C4-2B (cell line): Measurements from ENCODE around the gene COL4A2.

ENCODE experiments used
- H3K27ac ChIP-seq: fragments of 450-650 bp; 2 replicates; pipeline ENCODE4 v1.5.1; 2017
- ZFX ChIP-seq: fragments of 450-650 bp; IDR thresholded peaks from 2 replicates; pipeline ENCODE4 v1.6.1; 2017
- TF ChIP-seq, protein P1 (sequence below): fragments of 450-650 bp; conservative IDR thresholded peaks from 2 replicates; pipeline ENCODE4 v1.5.1; 2017; ENCODE audit warnings: mild to moderate bottlenecking

The COL4A2 gene

DNA sequence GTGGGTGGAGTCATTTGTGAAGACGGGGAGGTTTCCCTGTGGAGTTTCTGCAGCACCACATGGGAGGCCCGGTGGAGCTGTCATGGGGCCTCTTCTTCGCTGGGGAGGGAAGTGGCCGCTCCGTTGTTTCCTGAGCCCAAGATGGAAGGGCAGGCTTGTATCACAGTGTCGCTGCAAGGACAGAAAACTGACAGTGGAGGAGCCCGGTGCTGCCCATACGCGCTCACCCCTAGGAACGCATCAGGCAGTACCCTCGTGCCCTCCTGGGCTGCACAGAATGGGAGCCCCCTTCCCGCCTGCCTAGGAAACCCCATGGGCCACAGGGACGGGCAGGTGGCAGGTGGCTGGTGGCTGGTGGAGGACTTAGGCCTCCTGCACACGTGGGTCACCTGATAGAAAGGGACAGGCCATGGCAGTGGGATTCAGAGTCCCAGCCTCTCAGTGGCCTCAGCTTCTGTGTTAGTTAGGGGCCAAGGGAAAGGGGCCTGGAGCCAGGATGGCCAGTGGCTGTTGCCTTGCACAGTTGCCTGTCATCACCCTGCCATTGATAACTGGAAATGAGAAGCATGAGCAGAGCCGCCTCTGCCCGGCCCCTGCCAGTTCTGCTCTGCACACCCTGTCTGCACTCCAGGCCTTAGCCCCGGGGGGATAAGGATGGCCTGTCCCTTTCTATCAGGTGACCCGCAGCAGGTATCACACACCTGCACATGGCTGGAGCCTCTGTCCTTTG, 7.6 kb downstream of the COL4A2 start:
- H3K27ac ChIP-seq: no peak overlapping the region
- TF ChIP-seq, protein P1, sequence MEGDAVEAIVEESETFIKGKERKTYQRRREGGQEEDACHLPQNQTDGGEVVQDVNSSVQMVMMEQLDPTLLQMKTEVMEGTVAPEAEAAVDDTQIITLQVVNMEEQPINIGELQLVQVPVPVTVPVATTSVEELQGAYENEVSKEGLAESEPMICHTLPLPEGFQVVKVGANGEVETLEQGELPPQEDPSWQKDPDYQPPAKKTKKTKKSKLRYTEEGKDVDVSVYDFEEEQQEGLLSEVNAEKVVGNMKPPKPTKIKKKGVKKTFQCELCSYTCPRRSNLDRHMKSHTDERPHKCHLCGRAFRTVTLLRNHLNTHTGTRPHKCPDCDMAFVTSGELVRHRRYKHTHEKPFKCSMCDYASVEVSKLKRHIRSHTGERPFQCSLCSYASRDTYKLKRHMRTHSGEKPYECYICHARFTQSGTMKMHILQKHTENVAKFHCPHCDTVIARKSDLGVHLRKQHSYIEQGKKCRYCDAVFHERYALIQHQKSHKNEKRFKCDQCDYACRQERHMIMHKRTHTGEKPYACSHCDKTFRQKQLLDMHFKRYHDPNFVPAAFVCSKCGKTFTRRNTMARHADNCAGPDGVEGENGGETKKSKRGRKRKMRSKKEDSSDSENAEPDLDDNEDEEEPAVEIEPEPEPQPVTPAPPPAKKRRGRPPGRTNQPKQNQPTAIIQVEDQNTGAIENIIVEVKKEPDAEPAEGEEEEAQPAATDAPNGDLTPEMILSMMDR: no peak
- no peak for TF ChIP-seq ZFX

DNA sequence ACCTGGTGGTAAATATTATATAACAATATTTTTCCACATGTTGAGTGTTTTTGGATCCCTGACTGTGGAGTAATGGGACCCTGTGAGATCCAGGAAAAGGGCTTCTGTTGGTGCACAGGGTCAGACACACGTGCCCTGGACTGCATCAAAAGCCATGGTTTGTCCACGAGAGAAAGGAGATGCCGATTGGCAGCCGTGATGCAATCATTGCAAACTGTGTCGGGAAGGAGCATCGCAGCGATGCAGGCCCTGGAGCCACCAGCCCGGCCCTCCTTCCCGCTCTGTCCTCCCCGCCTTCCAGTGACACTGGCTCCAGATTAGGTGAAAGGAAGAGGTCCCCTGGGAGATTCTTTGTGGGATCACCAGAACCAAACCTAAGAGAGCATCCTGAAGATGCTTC, 9.1 kb downstream of the COL4A2 start:
- TF ChIP-seq, protein P1: no peak
- no peak for TF ChIP-seq ZFX
- no peak overlapping the region for H3K27ac ChIP-seq

DNA sequence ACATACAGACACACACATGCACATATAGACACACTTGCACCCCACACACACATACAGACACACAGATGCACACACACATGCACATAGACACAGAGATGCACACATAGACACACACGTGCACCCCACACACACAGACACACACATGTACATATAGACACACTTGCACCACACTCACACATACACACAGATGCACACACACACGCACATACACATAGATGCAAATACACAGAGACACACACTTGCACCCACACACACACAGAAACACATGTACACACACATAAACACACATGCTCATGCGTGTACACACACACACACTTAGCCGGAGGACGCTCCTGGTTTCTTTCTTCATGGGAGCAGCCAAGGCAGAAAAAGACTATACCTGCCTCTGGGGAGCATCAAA, 10.0 kb downstream of the COL4A2 start:
- no peak overlapping the region for H3K27ac ChIP-seq
- TF ChIP-seq ZFX: no peak
- TF ChIP-seq, protein P1: no peak

DNA sequence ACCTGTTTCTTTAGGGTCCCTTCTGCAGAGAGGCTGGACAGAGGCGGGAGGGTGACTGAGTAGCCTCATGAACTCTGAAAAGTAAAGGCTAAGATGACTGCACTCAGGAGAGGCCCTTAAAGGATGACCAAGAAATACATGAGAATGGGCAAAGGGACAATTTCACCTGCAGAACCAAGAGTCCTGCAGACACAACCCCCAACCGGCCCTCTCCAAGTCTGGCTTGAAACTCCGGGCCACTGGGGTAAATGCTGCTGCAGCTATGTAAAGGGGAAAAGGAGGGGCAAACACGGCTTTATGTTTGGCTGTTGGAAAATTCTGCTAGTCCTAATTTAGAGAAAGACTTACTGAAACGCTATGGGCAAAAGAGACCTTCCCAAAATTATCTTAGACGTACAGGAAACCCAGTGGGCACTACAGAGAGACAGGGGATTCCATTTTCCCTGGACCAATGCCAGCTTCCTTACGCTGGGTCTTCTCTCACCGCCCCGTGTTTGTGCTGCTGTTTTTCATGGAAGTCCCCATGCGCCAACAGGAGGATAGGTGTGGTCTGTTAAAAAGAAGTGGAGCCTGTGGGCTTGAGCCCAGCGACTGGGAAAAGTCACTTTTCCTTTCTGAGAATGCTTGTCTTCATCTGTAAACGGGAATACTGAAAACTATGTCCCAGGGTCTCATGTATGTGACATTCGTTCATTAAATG, 10.6 kb downstream of the COL4A2 start:
- H3K27ac ChIP-seq: no peak overlapping the region
- TF ChIP-seq ZFX: no peak
- TF ChIP-seq, protein P1: no peak

DNA sequence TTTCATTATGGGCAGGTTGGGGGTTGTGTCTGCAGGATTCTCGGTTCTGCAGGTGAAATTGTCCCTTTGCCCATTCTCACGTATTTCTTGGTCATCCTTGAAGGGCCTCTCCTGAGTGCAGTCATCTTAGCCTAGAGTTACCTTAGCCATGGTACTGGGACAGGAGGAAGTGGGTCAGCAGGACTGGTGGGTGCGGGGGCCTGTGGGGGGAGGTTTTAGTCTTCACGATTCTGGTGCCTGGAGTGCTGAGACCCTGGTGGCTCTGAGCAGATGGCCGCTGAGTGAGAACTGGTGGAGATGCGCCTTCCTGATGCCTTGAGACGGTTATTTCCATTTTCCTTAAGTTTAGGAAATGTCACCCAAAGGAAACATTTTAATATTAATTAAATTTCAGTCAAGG, 11.8 kb downstream of the COL4A2 start:
- TF ChIP-seq, protein P1: no peak
- no peak for TF ChIP-seq ZFX
- no peak overlapping the region for H3K27ac ChIP-seq

DNA sequence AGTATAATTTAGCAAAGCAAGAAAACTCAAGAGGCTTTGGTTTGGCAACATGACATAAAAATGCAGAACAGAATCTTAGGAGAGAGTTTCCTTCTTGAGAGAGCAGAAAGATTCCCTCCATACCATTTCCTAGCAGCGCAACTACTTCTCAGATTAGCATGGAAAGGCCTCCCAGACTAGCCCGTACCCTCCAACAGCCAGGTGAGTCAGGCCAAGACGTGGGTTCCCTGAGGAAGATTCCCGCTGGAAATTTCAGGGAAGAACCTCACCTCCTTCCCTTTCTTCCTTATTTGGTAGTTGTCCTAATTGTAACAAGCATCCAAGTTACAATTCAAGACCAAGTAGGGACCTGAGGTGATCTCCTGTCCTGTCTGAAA, 12.3 kb downstream of the COL4A2 start:
- TF ChIP-seq, protein P1: no peak
- TF ChIP-seq ZFX: no peak
- no peak overlapping the region for H3K27ac ChIP-seq

DNA sequence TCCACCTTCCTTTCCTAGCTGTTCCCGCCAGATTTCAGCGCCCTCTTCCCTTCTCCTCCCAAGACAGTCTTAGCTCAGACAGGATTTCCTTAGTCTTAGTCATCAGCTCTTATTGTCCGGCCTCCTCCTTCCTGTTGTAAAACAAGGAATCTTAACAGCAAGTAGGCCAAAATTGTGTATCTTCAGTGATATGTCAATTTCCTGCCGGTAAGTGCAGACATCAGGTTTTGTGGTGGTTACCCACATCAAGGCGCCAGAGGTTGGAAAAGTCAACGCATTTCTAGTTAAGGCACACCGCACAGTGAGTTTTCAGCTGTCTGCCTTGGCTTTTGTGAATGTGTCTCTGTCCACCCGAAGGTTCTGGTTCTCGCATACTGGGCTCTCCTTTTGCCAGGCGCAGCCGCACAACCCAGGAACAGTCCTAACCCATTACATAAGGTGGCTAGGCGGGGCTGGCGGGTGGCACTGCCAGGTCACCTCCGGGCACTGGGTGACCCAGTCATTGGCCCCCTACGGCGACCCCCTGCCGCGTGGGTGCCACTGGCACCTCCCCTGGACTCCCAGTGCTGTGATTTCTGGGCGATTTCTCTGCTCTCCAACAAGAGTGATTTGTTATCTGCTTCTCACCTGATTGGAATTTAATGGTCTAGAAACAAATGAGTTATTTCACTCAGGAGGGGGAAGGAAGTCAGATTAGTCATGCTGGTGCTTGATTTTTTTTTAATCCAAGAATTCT, 12.9 kb downstream of the COL4A2 start:
- TF ChIP-seq, protein P1: no peak
- TF ChIP-seq ZFX: no peak
- no peak overlapping the region for H3K27ac ChIP-seq
